HG02798 (cell line): ENCODE measurements around the gene SDCCAG8.

Experiments used
- ATAC-seq: cut with Tn5 transposase; IDR thresholded peaks from one replicate; pipeline ENCODE4 v1.9.1; 2021; ENCODE audit warnings: mild to moderate bottlenecking; ENCODE audit not compliant: unreplicated experiment, poor library complexity

SDCCAG8 gene

GRCh38 chr1:243495442-243496186 lies 239.8 kb downstream of the SDCCAG8 start:
- ATAC-seq = no peak

- no peak for ATAC-seq
Measured at GRCh38 chr1:243496187-243496646, 240.4 kb downstream of the SDCCAG8 start.

- ATAC-seq = no peak
Measured at GRCh38 chr1:243496806-243497205, 241.0 kb downstream of the SDCCAG8 start.

- no peak for ATAC-seq
Measured at GRCh38 chr1:243497939-243498681, 242.3 kb downstream of the SDCCAG8 start.

GRCh38 chr1:243499248-243499647 lies 243.4 kb downstream of the SDCCAG8 start:
- ATAC-seq = no peak

GRCh38 chr1:243499711-243500110 lies 243.9 kb downstream of the SDCCAG8 start:
- no peak for ATAC-seq

- ATAC-seq = no peak
Measured at GRCh38 chr1:243500512-243500911, 244.7 kb downstream of the SDCCAG8 start.

- ATAC-seq = no peak
Measured at GRCh38 chr1:243501002-243501401, 245.2 kb downstream of the SDCCAG8 start.

GRCh38 chr1:243503155-243503554 lies 247.3 kb downstream of the SDCCAG8 start:
- ATAC-seq = no peak

- peak; percentile 82 for ATAC-seq
Measured at GRCh38 chr1:243505986-243506689, 250.3 kb downstream of the SDCCAG8 start.

GRCh38 chr1:243507001-243507671 lies 251.3 kb downstream of the SDCCAG8 start:
- no peak for ATAC-seq

GRCh38 chr1:243507672-243508302 lies 251.9 kb downstream of the SDCCAG8 start:
- ATAC-seq = peak; percentile 8

GRCh38 chr1:243508303-243508713 lies 252.5 kb downstream of the SDCCAG8 start:
- peak; percentile 63 for ATAC-seq

GRCh38 chr1:243508943-243509342 lies 253.1 kb downstream of the SDCCAG8 start:
- ATAC-seq = no peak

GRCh38 chr1:243510928-243511327 lies 255.1 kb downstream of the SDCCAG8 start:
- ATAC-seq = no peak

- peak; percentile 72 for ATAC-seq
Measured at GRCh38 chr1:243513726-243514491, 258.1 kb downstream of the SDCCAG8 start.

GRCh38 chr1:243514927-243515326 lies 259.1 kb downstream of the SDCCAG8 start:
- no peak for ATAC-seq

GRCh38 chr1:243520831-243521230 lies 265.0 kb downstream of the SDCCAG8 start:
- ATAC-seq = no peak

GRCh38 chr1:243523766-243524165 lies 267.9 kb downstream of the SDCCAG8 start:
- no peak for ATAC-seq
